Kidney glomerular epithelial cell (primary cell): ENCODE data around the gene ANTXR1.

Experiments
- DNase-seq: peaks from one replicate; lab custom pipeline; 2025; lab: John Stamatoyannopoulos, UW

ANTXR1 gene

DNA sequence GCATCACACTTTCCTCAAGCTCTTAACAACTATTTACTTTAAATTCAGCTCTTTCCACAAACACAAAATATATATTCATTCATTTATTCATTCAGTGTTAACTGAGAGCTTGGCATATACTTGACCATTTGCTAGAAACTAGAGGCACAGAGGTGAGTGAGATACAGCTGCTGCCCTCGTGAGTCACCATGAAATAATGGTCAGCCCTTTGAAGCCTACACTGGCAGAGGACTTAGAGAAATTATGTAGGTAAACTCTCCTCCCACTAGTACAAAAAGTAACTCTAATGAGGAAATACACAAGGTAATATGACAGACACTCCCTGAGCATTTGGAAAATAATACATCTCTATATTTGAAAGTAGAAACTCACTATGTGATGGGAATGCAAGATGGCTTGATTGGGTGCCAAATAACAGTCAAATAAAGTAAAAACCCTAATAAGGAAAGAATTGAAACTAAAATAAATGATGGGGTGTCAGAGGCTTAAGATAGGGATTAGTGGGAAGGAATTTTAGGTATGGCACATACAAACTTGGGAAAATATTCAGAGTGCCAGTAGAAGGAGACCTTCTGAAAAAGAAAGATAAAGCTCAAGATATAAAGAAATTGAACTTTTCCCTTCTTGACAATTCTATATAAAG is 61.1 kb downstream of the ANTXR1 start:
- no peak for DNase-seq

DNA sequence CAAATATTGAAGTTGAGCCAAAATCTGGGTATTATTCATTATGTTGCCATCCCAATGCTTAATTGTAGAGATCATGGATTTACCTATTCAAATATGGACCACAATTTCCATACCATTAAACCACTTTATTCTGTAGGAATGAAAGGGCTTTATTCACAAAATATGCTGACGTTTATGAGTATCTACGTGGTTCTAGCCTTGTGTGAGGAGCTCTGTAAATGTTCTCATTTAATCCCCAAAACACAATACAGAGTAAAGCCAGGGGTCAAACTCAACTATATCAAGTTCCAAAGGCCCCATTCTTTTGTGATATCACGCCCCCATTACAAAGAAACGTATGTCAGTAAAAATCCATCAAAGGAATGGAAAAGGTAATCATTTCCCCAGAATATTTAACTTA is 61.9 kb downstream of the ANTXR1 start:
- DNase-seq = no peak

DNA sequence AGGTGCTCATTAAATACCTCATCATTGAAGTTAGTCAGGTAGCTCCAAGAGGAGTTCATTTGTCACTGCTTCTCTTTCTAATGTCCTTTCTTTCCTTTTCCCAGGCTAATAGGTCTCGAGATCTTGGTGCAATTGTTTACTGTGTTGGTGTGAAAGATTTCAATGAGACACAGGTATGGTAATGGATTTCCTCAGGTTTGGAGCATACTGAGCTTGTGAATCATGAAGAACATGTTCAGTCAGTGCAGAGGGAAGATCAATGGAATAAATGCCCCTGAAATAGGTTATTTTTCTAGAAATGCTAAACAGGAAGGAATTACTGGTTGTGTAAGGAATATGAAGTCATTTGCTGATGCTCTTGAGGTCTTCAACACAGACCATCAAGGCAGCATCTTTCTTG is 62.5 kb downstream of the ANTXR1 start:
- DNase-seq = no peak

DNA sequence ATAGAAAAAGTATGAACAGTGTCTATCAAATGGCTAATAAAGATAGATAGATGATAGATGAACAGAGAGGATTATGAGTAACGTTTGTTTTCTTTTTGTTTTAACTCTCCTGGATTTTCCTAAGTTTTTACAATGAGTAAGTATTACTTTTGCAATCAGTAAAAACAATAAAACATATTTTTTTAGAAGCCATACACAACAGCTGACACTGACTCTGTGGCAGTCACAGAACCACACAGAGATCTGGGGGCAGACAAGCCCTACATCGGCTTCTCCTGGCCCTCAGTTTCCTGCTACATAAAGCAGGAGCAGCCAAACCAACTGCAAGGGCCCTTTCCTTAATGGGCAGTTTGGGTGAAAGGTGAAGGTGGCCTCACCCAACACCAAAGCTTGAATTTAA is 63.6 kb downstream of the ANTXR1 start:
- DNase-seq = no peak

DNA sequence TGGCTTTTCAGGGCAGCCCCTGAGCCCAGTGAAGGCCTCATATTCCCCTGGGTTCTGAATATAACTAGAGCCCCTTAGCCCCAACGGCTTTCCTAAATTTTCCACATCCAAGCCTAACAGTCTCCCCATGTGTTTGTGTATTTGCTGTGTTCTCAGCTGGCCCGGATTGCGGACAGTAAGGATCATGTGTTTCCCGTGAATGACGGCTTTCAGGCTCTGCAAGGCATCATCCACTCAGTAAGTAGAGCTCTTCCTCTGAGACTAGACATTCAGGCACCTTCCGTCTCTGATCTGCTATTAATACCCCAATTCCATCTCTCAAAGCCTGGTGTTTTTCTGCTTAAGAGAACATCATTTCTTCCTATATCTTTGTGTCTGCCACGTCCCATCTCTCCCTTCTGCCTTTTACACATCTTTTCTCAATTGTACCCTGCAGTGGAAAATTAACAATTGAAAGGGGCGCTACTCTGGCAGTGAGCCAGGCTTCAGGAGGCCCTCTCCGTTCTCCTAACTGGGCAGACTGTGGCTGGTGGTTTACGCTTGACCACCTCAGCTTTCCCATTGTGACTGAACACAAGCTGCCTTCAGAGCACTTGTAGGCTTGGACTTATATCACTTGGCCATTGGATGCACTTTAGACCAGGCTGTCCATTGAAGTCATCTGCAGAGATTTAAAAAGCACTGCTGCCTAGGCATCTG is 64.4 kb downstream of the ANTXR1 start:
- DNase-seq = no peak

DNA sequence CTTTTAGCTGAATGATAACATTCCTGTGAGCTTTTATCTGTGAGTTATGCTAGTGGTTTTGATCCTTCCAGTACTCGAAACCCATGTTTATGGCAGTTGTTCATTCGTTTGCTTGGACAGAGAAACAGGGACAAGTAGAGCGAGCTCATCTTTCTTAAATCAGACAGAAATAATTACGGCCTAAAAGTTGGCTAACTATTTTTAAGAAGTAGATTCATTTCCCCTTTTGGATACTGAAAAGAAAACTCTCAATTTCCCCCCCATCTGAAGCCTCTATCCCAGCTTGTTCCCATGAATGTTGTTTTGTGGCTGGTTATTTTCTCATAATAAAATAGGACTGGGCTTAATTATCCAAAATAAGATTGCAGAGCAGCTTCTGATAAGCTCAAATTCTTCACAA is 67.1 kb downstream of the ANTXR1 start:
- DNase-seq = no peak

DNA sequence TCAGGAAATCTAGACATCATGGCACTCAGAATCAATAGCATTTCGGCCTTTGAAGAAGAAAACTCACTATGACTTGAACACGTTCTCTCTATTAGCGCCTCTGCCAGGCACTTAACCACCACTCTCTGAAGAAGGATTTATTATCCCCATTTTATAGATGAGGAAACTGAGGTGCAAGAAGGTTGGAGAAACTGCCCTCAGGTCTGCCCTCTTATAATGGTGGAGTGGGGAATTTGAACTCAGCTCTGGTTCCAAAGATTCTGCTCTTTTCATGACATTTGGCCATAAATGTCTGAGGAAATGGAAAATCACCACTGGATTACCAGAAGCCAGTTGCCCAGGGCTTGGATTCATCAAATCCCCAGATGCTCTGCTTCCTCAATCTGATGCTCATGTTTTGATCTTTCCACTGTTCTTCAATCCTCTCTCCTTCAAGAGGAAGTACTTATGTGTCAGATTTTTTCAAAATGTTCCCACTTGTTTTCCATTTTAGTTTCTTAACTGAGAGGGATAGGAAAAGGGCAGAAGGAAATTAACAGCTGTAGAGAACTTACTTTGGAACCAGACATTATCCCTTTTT is 68.1 kb downstream of the ANTXR1 start:
- no peak for DNase-seq

DNA sequence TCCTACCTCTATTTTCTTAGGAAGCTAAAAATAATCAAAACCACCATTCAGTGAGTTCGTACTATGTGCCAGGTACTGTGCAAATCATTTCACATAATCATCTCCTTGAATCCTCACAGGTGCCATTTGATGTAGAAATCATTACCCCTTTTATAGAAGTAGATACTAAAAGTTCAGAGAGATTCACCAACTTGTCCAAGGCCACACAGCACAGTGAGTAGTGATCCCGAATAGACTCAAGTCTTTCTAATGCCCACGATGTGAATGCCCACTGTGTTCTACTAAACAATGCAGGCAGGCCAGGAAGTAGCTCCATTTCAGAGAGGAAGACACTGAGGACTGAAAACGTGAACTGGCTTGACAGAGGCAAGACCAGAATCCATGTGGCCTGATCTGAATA is 68.8 kb downstream of the ANTXR1 start:
- DNase-seq = no peak

DNA sequence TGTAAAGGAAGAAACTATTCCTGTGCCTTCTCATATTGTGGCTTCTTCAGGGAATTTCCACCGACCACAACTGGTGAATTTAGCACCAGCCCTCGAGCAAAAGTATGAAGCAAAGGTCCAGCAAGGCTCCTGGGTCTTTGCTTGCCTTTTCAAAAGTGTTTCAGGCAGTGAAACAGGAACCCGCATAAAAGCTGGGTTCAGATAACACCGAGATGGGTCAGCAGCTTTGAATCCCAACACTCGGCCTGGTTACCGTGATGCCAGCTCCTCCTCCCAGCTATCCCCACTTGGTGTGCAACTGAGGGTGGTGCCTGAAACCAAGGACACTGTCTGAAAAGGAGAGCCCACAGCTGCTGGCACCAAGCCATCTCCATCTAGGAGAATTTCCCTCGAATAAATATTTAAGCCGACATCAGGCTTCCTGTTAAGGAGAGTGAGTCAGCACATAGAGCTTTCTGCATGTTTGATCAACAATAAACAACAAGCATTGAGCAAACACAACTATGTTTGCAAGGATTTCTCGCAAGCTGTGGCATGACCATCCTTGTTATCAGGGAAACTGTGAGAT is 69.5 kb downstream of the ANTXR1 start:
- peak; percentile 77 for DNase-seq

DNA sequence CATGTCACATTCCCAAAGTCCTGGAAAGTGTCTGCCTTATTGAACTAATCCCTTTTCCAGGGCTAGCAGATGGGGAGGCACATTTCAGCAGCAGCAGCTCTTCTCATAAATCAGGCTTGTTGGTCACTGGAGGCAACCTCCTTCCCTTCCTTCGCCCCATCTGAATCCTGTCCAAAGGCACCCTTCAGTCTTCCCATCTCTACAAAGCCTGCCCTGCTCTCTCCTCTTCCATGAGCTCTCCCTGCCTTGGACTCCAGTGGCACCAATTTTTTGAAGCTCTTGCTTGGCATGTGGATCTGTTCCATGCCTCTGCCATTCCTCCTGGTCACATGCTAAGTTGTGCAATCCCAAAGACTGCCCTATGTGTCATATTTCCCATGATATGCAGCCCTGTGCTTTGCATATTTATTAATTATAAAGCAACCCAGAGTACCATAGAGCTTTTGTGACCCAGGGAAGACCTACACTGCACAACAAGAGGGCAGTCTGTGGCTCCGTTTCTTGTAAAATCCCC is 70.3 kb downstream of the ANTXR1 start:
- no peak for DNase-seq

DNA sequence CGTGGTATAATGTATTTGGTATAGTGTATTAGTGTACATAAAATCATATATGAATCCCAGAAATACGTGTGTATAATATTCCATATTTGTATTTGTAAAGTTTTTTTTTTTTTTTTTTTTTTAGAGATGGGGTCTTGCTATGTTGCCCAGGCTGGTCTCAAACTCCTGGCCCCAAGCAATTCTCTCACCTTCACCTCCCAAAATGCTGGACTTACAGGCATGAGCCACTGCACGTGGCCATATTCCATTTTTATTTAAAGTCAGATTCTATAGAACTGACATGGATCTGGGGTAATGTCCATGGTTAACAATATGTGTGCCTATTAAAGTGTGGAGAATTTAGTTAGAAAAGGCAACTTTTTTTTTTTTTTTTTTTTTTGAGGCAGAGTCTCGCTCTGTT is 71.5 kb downstream of the ANTXR1 start:
- DNase-seq = no peak

DNA sequence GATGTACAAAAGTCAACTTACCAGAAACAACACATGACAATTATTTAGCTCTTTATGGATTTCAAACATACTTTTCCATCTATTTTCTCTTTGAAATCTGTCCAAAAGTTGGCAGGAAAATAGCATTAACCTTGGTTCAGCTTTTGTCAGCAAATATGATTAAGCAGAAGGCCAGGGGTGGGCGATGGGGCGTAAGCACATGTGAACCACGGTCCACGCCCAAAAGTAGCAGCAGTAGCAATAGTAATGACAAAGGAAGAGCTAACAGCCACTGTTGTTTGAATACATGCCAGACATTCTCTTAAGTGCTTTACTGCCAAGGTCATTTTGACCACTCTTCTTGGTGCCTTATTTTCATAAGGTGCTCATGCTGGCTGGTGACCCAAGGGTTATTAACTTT is 73.5 kb downstream of the ANTXR1 start:
- DNase-seq = no peak

DNA sequence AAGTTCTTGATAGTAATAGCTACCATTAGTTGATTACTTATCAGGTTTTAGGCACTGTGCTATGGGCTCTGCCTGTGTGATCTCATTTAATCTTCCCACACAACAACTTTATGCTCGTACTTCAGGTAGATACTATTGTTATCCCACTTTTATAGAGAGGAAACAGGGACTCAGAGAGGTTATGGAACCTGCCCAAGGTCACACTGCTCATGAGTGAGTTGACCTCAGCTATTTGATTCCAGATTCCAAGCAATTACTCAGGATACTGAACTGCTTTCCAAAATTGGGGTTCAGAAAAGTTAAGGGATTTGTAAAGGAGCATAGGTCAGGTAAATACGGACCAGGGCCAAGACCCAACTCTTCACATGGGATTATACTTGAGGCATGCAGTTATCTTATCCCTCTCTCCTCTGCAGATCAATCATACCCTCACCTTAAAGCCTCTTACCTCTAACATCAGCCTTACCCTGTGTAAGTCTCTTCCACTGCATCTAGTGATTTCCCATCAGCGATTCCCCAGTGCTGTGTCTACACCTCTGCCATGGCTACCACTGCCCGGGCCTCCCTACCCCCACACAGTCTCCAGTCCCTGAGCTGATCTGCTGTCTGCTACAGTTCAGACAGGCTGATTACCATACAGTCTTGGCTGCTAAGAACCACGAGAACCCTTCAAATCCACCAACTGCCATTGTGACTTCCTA is 74.4 kb downstream of the ANTXR1 start:
- no peak for DNase-seq

DNA sequence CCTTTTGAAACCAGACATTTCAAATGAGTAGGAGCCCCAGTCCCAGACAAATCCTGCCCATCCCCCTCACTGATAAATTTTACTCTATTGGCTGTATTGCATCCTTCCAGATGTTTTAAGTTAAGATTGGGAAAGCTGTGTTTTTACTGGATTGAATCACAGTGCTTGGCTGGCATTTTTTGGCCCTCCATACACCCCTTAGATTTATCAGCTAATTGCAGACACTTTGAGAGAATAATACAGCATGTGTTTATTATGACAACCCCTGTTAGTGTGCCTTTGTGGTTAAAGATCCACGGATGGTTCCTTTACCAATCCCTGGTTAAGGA is 74.9 kb downstream of the ANTXR1 start:
- no peak for DNase-seq

DNA sequence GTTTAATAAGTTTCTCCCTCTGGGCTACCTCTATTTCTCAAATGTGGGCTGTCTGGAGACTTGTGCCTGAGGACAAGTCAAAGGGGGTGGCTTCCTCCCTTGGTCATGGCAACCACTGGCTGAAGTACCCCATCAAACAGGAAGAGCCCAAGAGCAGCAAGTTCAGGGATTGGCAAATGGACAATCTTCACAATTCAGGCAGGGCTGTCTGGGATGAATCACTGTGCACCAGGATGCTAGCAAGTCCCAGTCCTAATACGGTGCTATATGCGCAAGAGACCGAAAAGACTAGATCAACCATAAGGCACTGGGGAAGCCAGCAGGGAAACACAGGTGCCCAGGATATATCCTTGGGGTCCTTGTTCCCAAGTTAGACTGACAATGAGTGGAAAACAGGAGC is 75.5 kb downstream of the ANTXR1 start:
- no peak for DNase-seq

DNA sequence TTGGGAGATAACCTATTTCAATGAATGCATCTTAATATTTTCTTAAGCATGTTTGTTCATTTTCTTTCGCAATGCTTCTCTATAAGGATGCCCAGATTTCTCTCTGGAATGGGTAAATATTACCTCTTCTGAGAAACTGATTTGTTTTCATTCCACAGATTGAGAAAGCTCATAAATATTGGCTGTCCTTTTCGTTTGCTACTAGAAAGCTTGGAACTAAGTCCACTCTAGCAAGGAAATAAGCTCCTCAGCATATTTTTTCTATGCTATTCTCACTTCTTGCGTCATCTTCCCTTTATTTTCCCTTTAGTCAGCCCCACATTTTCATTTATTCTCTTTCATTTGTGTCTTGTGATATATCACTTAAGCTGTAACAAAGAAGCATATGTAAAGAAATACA is 76.3 kb downstream of the ANTXR1 start:
- no peak for DNase-seq

DNA sequence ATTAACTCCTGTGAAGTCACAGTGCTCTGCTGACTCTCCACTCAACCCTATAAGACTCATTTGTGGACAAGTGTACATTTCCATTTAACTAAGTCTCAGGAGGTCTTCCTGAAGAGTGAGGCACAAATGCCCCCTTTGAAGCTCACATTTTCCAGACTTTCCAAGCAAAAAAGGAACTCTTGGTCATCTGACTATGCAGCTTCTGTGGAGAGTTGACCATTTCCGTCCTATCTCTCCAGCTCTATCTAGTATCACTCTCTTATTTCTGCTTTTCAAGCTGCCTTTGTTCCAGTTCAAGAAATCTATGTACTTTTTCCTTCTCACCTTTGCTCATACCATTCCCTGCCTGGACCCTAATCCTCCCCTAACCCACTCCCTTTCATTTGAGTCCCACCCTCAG is 77.0 kb downstream of the ANTXR1 start:
- no peak for DNase-seq

DNA sequence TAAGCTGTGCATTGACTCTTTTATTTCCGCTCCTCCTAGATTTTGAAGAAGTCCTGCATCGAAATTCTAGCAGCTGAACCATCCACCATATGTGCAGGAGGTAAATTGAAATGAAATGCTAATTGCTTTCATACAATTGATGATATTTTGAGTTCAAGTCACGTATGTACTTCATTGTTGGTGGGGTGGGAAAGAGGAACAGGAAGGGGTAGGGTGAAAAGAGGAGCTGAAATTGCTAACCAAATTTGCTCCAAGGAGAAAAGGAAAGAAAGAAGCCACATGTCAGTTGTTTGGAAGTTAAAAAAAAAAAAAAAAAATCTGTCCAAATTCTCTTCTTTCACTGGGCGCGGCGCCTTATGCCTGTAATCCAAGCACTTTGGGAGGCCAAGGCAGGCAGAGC is 77.8 kb downstream of the ANTXR1 start:
- no peak for DNase-seq

DNA sequence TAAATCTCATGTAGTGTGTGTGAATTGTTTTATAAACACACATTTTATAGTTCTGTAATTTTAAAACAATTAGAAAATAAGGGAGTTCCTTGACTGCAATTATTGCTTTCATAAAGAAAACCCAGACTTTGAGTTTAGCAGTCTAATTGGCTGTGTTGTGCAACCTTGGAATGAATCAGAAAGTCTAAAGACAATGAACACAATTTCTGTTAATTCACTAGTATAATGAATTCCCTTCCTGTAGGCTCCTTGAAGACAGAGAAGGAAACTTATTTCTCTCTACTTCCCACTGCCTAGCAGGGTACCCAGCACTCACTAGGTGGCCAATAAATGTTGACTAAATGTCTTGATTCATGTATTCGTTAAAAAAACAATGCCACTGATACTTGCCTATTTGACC is 79.9 kb downstream of the ANTXR1 start:
- DNase-seq = no peak

DNA sequence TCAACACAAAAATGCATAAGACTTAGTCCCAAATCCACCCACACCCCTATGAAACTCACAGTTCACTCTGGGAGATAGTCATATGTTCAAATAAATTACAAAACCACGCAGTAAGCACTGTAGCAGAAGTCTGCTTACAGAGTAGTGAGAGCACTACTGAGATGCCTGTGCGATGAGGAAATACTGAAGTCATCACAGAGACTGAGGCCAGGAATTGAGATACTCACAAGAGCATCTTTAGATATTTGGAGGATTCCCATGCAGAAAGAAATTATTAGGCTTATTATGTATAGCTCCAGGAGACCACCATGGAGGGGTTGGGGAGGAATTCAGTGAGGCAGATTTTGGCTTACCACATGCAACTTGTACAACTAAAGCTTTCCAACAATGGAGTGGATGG is 82.3 kb downstream of the ANTXR1 start:
- DNase-seq = no peak

DNA sequence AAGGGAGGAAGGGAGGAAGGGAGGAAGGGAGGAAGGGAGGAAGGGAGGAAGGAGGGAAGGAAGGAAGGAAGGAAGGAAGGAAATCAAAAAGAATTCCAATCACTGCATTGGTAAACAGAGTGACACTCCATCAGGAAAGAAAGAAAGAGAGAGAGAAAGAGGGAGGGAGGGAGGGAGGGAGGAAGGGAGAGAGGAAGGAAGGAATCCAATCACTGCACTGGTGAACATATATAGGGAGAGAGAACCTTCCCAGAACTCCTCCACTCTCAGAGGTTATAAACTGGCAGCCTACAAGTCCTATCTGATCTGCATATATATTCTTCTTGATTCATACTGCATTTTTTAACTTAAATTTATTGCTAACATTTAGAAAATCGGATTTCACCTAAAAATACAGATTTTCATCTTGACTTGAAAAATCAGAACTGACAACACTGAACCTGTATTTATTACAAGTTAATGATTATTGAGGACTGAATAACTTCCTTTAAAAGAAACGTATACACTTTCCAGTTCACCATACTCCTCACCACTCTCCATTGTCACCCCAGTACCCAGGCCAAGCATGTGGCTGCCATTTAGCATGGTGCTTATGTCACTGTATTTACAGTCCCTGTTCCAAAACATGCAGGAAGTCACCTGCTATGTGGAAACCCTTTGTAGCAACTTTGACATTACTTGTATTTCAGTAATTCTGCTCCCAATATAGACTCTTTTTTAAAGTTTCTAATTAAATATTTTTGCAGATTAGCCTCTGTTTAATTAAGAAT is 83.5 kb downstream of the ANTXR1 start:
- no peak for DNase-seq

DNA sequence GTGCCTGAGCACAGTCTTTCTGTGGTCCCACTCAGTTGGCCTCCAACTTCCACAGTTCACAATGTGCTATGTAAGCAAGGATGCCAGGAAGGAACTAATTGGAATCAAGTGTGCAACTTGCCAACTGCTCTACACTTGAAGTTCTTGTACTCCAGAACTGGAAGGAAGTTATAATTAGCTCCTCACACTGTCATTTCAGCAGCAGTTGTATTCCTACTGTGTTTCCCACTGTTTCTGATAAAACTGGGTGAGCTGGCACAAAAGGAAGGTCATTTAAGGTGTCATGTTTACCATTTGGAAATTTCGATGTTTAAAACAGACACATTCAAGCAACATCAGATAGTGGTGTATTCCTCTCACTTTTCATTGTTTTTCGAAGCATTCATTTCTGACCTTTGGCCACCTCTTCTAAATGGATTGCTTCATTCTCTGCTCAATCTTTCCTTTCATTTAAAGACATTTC is 84.2 kb downstream of the ANTXR1 start:
- DNase-seq = no peak
